ENCODE data around the gene LYSET. TPM values are rescaled to one million over a fixed set of nuclear protein-coding genes. Genes with fewer than 3 reads are reported as not detected.

LYSET gene
- total and polyA plus RNA-seq, 10 of the 15 experiments (the other 5 are each of a cell fraction or from before 2014, with no cell fraction given), result 11.9 to 34.5 (median 21.2) TPM

GRCh38 chr14:93232159-93232558, 47.0 kb downstream of the LYSET start:
- DNase-seq (ENCODE audit: low read depth, low spot score) (no peak), ATAC-seq (no peak), FAIRE-seq (no peak)
- no TSS peak for BruUV-seq (replicated peaks)
- no peak overlapping the region for H3K9ac ChIP-seq (ENCODE audit: control insufficient read depth, insufficient read depth, low read length)
- no peaks in the 10 kb centered on the region for H4K20me1 ChIP-seq (ENCODE audit: control insufficient read depth, insufficient read depth)
- H3K4me2 ChIP-seq (ENCODE audit: control insufficient read depth, insufficient read depth), result no peak overlapping the region
- no peaks in the 10 kb centered on the region for H3K27me3 ChIP-seq (replicated peaks in 1 of 2; ENCODE audit: control insufficient read depth in 2 of 2, insufficient read depth in 2 of 2, low read length in 1 of 2)
- ChIA-PET SMC1A (ENCODE audit: uncharacterized antibody, unreplicated experiment) (interaction anchor here (2.2 to 5.5 kb wide), 2 partner anchors 302 to 316 kb away, joined by 7 to 25 read pairs; no protein-coding TSS in a partner anchor), RAD21 (ENCODE audit: unreplicated experiment) (interaction anchor here (1.1 to 1.3 kb wide), 2 partner anchors 68 to 119 kb away, joined by 3 read pairs; no protein-coding TSS in a partner anchor), CTCF (interaction anchor here (0.9 to 3.9 kb wide), 5 partner anchors 13 to 390 kb away, joined by 3 to 17 read pairs (median 3); partner anchors contain the start of genes GON7 and UBR7), POLR2A (interaction anchor here (1.4 kb wide), 1 partner anchor 308 kb away, joined by 3 read pairs; no protein-coding TSS in a partner anchor)
- no peak overlapping the region for H3K27ac ChIP-seq (ENCODE audit: control insufficient read depth, insufficient read depth)
- H3K4me3 ChIP-seq, result no peak overlapping the region
- H3K4me1 ChIP-seq (ENCODE audit: control insufficient read depth, insufficient read depth, low read length), result no peaks in the 10 kb centered on the region; the same call in 1 of the 2 replicates
- 50% methylated on average over 17 of the region's 17 CpGs for WGBS (ENCODE audit: insufficient coverage, insufficient replicate concordance, low lambda C conversion rate, missing lambda C conversion rate)
- peaks cover 4 to 5% of the 10 kb centered on the region in 2 experiments; a peak in 2 of 4 replicates for H3K36me3 ChIP-seq (ENCODE audit: control insufficient read depth in 2 of 2, insufficient read depth in 2 of 2, low read length in 1 of 2)
- no peaks in the 10 kb centered on the region for H3K9me3 ChIP-seq (replicated peaks; ENCODE audit: control insufficient read depth, insufficient read depth, low read length)
- in situ Hi-C loops (cut with MboI) (loop anchor here (25.0 kb wide), 1 partner anchor 305 kb away; no protein-coding TSS in a partner anchor), intact Hi-C loops (cut with micrococcal nuclease; ENCODE audit: unreplicated experiment) (no loop called here)
- H2AFZ ChIP-seq (ENCODE audit: control insufficient read depth, low read depth, low read length), result no peak overlapping the region
- no peaks in the 10 kb centered on the region for H3K79me2 ChIP-seq (ENCODE audit: control insufficient read depth, insufficient read depth, low read length)
- TF ChIP-seq HCFC1 (IDR thresholded peaks at IDR 0.05; ENCODE audit: low read length), result no peak
- no peak for TF ChIP-seq USF1 (IDR thresholded peaks at IDR 0.05; ENCODE audit: borderline replicate concordance, extremely low read length, insufficient read depth, low read depth, low read length)
- no peak for TF ChIP-seq RCOR1 (conservative IDR thresholded peaks at IDR 0.05; ENCODE audit: low read depth, low read length)
- no peak for TF ChIP-seq SUZ12 (IDR thresholded peaks at IDR 0.05; ENCODE audit: unreplicated experiment)
- no peak for TF ChIP-seq ZNF274 (IDR thresholded peaks at IDR 0.05; ENCODE audit: insufficient read depth, insufficient read length)
- no peak for TF ChIP-seq TAF1 (IDR thresholded peaks at IDR 0.05; ENCODE audit: borderline replicate concordance, low read depth, low read length)
- TF ChIP-seq NR2F1 (conservative IDR thresholded peaks at IDR 0.05), result no peak
- TF ChIP-seq SREBF2 (IDR thresholded peaks at IDR 0.05; ENCODE audit: low read length), result no peak
- no peak for TF ChIP-seq GABPA (IDR thresholded peaks at IDR 0.05; ENCODE audit: low read depth)
- no peak for TF ChIP-seq ESRRA (IDR thresholded peaks at IDR 0.05; ENCODE audit: low read length)
- no peak for TF ChIP-seq MTA3 (IDR thresholded peaks at IDR 0.05; ENCODE audit: borderline replicate concordance, low read length)
- TF ChIP-seq SIN3A (IDR thresholded peaks at IDR 0.05; ENCODE audit: low read depth, low read length), result no peak
- no peak for TF ChIP-seq BCLAF1 (IDR thresholded peaks at IDR 0.05)
- TF ChIP-seq MEF2A (IDR thresholded peaks at IDR 0.05; ENCODE audit: insufficient read depth, low read depth, low read length), result no peak
- no peak for TF ChIP-seq CBX5 (IDR thresholded peaks at IDR 0.05; ENCODE audit: low read depth)
- TF ChIP-seq CEBPB (IDR thresholded peaks at IDR 0.05; ENCODE audit: borderline replicate concordance in 1 of 2, low read depth in 2 of 2, low read length in 2 of 2), result no peak
- no peak for TF ChIP-seq ZSCAN29 (IDR thresholded peaks at IDR 0.05)
- TF ChIP-seq TBL1XR1 (IDR thresholded peaks at IDR 0.05; ENCODE audit: low read depth, low read length), result no peak
